ENCODE results near the gene RNASET2. TPM values are rescaled to one million over a fixed set of nuclear protein-coding genes. Genes with fewer than 3 reads are reported as not detected.

The RNASET2 gene
- total and polyA plus RNA-seq, 2 of the 13 experiments (the other 11 are each of a cell fraction or from before 2014, with no cell fraction given) = 44.6 to 597 TPM

GRCh38 chr6:166988674-166989201 lies 32.4 kb upstream of the RNASET2 start:
- POLR2A ChIA-PET = interaction anchor here (1.3 to 2.6 kb wide), 3 partner anchors 11 to 32 kb away, joined by 3 to 12 read pairs (median 6); partner anchors contain the start of genes CEP43 and RNASET2
- in situ Hi-C loops (cut with HindIII; ENCODE audit: extremely low pct_ligation_motif_present, low pct_unique_long_range_greater_than_20kb) (loop anchor here (5.0 kb wide), 1 partner anchor 211 kb away; no protein-coding TSS in a partner anchor), intact Hi-C loops (cut with micrococcal nuclease; ENCODE audit: unreplicated experiment) (loop anchor here (1.0 to 2.0 kb wide), 3 partner anchors 32 to 213 kb away; partner anchors contain the start of gene RNASET2)
- H4K20me1 ChIP-seq (ENCODE audit: insufficient read depth, low read length) = no peaks in the 10 kb centered on the region
- no peak overlapping the region for H3K27ac ChIP-seq (ENCODE audit: extremely low read length, insufficient read depth, low read length)
- peak; percentile 12; the same call in 2 of the 3 replicates for ATAC-seq
- no peaks in the 10 kb centered on the region for H3K27me3 ChIP-seq (ENCODE audit: control insufficient read depth in 1 of 2, insufficient read depth in 2 of 2, low read length in 2 of 2)
- H3K9ac ChIP-seq (ENCODE audit: insufficient read depth, low read depth, low read length) = no peak overlapping the region
- no TSS peak for BruUV-seq (replicated peaks)
- no peak overlapping the region for H3K4me3 ChIP-seq (replicated peaks in 1 of 3; ENCODE audit: insufficient read depth in 1 of 3, low read depth in 2 of 3, low read length in 3 of 3)
- whole genome bisulfite sequencing (ENCODE audit: low lambda C conversion rate) = 98% methylated on average over 3 of the region's 3 CpGs
- H3K4me2 ChIP-seq (ENCODE audit: low read depth, low read length) = no peak overlapping the region
- DNase-seq (ENCODE audit: low spot score) = no peak
- TF ChIP-seq ZNF574 (CRISPR knock-in tag; IDR thresholded peaks at IDR 0.05) = no peak
- no peak for TF ChIP-seq TRIM24 (CRISPR knock-in tag; IDR thresholded peaks at IDR 0.05)
- TF ChIP-seq ETV6 (CRISPR knock-in tag; conservative IDR thresholded peaks at IDR 0.05) = no peak
- no peak for TF ChIP-seq SRSF4 (IDR thresholded peaks at IDR 0.05; ENCODE audit: low read depth, low read length, poor library complexity, severe bottlenecking)
- no peak for TF ChIP-seq ZFP37 (CRISPR knock-in tag; IDR thresholded peaks at IDR 0.05; ENCODE audit: borderline replicate concordance)
- TF ChIP-seq ZNF530 (CRISPR knock-in tag; IDR thresholded peaks at IDR 0.05; ENCODE audit: low read depth) = no peak
- no peak for TF ChIP-seq TFDP2 (CRISPR knock-in tag; IDR thresholded peaks at IDR 0.05)
- TF ChIP-seq TCF7 (IDR thresholded peaks at IDR 0.05; ENCODE audit: low read depth) = no peak
- TF ChIP-seq SMYD3 (CRISPR knock-in tag; IDR thresholded peaks at IDR 0.05) = no peak
- TF ChIP-seq SIN3A (IDR thresholded peaks at IDR 0.05; ENCODE audit: borderline replicate concordance, low read depth, low read length) = no peak
- TF ChIP-seq ZUFSP (CRISPR knock-in tag; IDR thresholded peaks at IDR 0.05; ENCODE audit: borderline replicate concordance) = no peak
- no peak for TF ChIP-seq ZNF546 (CRISPR knock-in tag; conservative IDR thresholded peaks at IDR 0.05)
- TF ChIP-seq ZNF143 (CRISPR knock-in tag; IDR thresholded peaks at IDR 0.05) = no peak
- TF ChIP-seq ELF4 (CRISPR knock-in tag; IDR thresholded peaks at IDR 0.05; ENCODE audit: borderline replicate concordance) = no peak
- TF ChIP-seq PATZ1 (CRISPR knock-in tag; IDR thresholded peaks at IDR 0.05) = no peak
- no peak for TF ChIP-seq HDAC1 (CRISPR knock-in tag; IDR thresholded peaks at IDR 0.05)
- CTCF ChIA-PET (ENCODE audit: low intra/inter-chr PET ratio, low total read pairs) = interaction anchor here (2.1 to 2.6 kb wide), 2 partner anchors 202 to 213 kb away, joined by 7 to 33 read pairs; no protein-coding TSS in a partner anchor
- H2AFZ ChIP-seq (ENCODE audit: low read length) = no peak overlapping the region
- no peak for FAIRE-seq
- no peaks in the 10 kb centered on the region for H3K9me3 ChIP-seq (ENCODE audit: low read length)
- peaks cover 2 to 11% of the 10 kb centered on the region in 2 experiments; a peak in 2 of 5 replicates for H3K36me3 ChIP-seq (replicated peaks in 1 of 2; ENCODE audit: control insufficient read depth in 1 of 2, insufficient read depth in 2 of 2, low read length in 2 of 2)
- H3K4me1 ChIP-seq (ENCODE audit: insufficient read depth, low read length) = peaks cover 32% of the 10 kb centered on the region
- H3K79me2 ChIP-seq (ENCODE audit: insufficient read depth, low read length) = peaks cover 11% of the 10 kb centered on the region

Data from HepG2 (cell line).